ENCODE data around the gene KY. TPM values are rescaled to one million over a fixed set of nuclear protein-coding genes. Genes with fewer than 3 reads are reported as not detected.

Gene KY
- total RNA-seq, 4 donors from 2014 or later: not detected

GRCh38 chr3:134630506-134630905, 20.3 kb downstream of the KY start:
- TF ChIP-seq, protein P1, sequence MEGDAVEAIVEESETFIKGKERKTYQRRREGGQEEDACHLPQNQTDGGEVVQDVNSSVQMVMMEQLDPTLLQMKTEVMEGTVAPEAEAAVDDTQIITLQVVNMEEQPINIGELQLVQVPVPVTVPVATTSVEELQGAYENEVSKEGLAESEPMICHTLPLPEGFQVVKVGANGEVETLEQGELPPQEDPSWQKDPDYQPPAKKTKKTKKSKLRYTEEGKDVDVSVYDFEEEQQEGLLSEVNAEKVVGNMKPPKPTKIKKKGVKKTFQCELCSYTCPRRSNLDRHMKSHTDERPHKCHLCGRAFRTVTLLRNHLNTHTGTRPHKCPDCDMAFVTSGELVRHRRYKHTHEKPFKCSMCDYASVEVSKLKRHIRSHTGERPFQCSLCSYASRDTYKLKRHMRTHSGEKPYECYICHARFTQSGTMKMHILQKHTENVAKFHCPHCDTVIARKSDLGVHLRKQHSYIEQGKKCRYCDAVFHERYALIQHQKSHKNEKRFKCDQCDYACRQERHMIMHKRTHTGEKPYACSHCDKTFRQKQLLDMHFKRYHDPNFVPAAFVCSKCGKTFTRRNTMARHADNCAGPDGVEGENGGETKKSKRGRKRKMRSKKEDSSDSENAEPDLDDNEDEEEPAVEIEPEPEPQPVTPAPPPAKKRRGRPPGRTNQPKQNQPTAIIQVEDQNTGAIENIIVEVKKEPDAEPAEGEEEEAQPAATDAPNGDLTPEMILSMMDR (IDR thresholded peaks at IDR 0.05; ENCODE audit: low read depth): no peak

- TF ChIP-seq, protein P1 (IDR thresholded peaks at IDR 0.05; ENCODE audit: low read depth): no peak
These were observed 21.9 kb downstream of the KY start for GRCh38 chr3:134628884-134629283.

- TF ChIP-seq, protein P1 (IDR thresholded peaks at IDR 0.05; ENCODE audit: low read depth): no peak
These were observed 23.0 kb downstream of the KY start for GRCh38 chr3:134627831-134628230.

GRCh38 chr3:134625885-134626741, 24.7 kb downstream of the KY start:
- TF ChIP-seq, protein P1 (IDR thresholded peaks at IDR 0.05; ENCODE audit: low read depth): no peak

DNA sequence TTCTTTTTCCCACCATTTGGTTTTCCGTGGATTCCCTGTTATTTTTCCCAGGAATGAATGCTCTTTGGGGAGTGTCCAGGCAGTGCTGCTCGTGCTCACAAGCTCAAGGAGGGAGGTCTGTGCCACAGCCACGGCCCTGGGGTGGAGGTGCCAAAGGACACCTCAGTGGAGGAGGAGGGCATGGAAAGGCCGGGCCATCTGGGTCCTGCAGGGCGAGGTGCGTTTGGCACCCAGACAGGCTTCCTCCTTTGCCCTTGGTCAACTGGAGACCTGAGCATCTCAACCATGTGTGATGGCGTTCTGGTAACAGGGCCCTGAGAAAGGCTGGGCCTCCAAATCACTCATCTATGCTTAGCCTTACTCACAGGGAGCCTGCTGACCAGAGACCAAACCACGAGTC, 25.4 kb downstream of the KY start:
- TF ChIP-seq, protein P1 (IDR thresholded peaks at IDR 0.05; ENCODE audit: low read depth): no peak

GRCh38 chr3:134624537-134625287, 26.1 kb downstream of the KY start:
- TF ChIP-seq, protein P1 (IDR thresholded peaks at IDR 0.05; ENCODE audit: low read depth): no peak

GRCh38 chr3:134623615-134624245, 27.1 kb downstream of the KY start:
- TF ChIP-seq, protein P1 (IDR thresholded peaks at IDR 0.05; ENCODE audit: low read depth): no peak
